Adrenal gland (tissue), 5 donors: ENCODE measurements around the gene CHIC2.

Source experiments
- POLR2A ChIP-seq, 2 donors: fragments of 450-650 bp; IDR thresholded peaks; one replicate each; pipeline ENCODE4 v1.6.1; 2017; ENCODE audit warnings: antibody characterized with exemption in 2 of 2, mild to moderate bottlenecking in 2 of 2, moderate library complexity in 1 of 2
- TF ChIP-seq, protein P1 (sequence below), 6 experiments: fragments of 450-650 bp in 4 of 6; fragments of 200-600 bp in 2 of 6; sonication (generic) in 1 of 6; IDR thresholded peaks; 1 replicate in 5 of 6; 2 replicates in 1 of 6; pipeline versions ENCODE4 v1.5.1 to v1.8.0; 2016 to 2021; ENCODE audit warnings: antibody characterized with exemption in 6 of 6, mild to moderate bottlenecking in 2 of 6, moderate library complexity in 1 of 6
- donor health status: DM: no; HTN: no; CAD: no.

DNA sequence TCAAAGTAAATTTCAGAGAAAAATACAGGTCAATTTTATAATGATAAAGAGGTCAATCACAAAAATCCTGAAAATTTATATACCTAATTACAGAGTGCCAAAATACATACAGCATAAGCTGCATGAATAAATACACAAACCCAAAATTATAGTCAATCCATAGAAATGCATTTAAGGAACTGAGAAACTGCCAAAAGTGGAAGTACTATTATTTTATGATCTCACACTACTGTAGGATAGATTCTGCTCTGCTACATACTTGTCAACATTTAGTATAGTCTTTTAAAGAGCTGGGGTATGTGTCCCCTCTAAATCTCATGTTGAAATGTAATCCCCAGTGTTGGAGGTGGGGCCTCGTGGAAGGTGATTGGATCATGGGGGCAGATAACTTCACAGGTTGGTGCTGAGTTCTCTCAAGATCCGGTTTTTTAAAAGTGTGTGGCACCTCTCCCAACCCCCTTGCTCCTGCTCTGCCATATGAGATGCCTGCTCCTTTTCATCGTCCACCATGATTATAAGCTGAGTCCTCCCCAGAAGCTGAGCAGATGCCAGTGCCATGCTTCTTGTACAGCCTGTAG lies 31.8 kb downstream of the CHIC2 start:
- TF ChIP-seq, protein P1, sequence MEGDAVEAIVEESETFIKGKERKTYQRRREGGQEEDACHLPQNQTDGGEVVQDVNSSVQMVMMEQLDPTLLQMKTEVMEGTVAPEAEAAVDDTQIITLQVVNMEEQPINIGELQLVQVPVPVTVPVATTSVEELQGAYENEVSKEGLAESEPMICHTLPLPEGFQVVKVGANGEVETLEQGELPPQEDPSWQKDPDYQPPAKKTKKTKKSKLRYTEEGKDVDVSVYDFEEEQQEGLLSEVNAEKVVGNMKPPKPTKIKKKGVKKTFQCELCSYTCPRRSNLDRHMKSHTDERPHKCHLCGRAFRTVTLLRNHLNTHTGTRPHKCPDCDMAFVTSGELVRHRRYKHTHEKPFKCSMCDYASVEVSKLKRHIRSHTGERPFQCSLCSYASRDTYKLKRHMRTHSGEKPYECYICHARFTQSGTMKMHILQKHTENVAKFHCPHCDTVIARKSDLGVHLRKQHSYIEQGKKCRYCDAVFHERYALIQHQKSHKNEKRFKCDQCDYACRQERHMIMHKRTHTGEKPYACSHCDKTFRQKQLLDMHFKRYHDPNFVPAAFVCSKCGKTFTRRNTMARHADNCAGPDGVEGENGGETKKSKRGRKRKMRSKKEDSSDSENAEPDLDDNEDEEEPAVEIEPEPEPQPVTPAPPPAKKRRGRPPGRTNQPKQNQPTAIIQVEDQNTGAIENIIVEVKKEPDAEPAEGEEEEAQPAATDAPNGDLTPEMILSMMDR (IDR thresholded peaks at IDR 0.05): no peak
- no peak for TF ChIP-seq POLR2A (IDR thresholded peaks at IDR 0.05)
